SK-N-SH (cell line): ENCODE data around the gene ELFN2. TPM values are rescaled to one million over a fixed set of nuclear protein-coding genes. Genes with fewer than 3 reads are reported as not detected.
A peak's percentile ranks its signal among the peaks of the same experiment; 100 is the strongest.

ENCODE experiments used
- CTCF ChIA-PET: fragments of 300-600, 350-600 bp; formaldehyde crosslinking; extraction: SDS; loops from one replicate; lab custom pipeline; 2021; lab: Yijun Ruan, JAX
- POLR2A ChIA-PET: fragments of 350-600 bp; sonication (Branson Sonifier 250); formaldehyde crosslinking; extraction: SDS; loops from one replicate; lab custom pipeline; 2020; ENCODE audit warnings: antibody characterized with exemption, inconsistent platforms; lab: Yijun Ruan, JAX
- DNase-seq: peaks from one replicate; pipeline ENCODE4 v3.0.0; 2012
- H2AFZ ChIP-seq: fragments of 200-600 bp; sonication (generic); 2 replicates; pipeline ENCODE4 v1.8.1; 2016; ENCODE audit warnings: antibody characterized with exemption, mild to moderate bottlenecking, low read depth
- H3F3A ChIP-seq: fragments of 200-600 bp; sonication (generic); replicated peaks from 2 replicates; pipeline ENCODE3; 2016; ENCODE audit warnings: antibody characterized with exemption, mild to moderate bottlenecking; ENCODE audit not compliant: insufficient read depth
- H3K27ac ChIP-seq, 2 experiments: fragments of 200-500 bp in 1 of 2; fragments of 200-600 bp in 1 of 2; sonication (Bioruptor generic) in 1 of 2; sonication (generic), shearing (Covaris generic) in 1 of 2; 2 replicates each; pipeline versions ENCODE4 v1.5.1 to v1.6.1; 2014 to 2016; ENCODE audit warnings: low read depth in 2 of 2, inconsistent platforms in 1 of 2, low read length in 1 of 2, mild to moderate bottlenecking in 1 of 2, mixed read lengths in 1 of 2
- H3K27me3 ChIP-seq: fragments of 200-600 bp; sonication (generic), shearing (Covaris generic); 2 replicates; pipeline ENCODE4 v1.6.1; 2016; ENCODE audit warnings: mixed run types; ENCODE audit not compliant: insufficient read depth
- H3K36me3 ChIP-seq, 2 experiments: fragments of 200-500 bp in 1 of 2; fragments of 200-600 bp in 1 of 2; sonication (Bioruptor generic) in 1 of 2; sonication (generic) in 1 of 2; replicated peaks in 1 of 2; 2 replicates each; pipeline versions ENCODE3 to v1.5.1; 2014 to 2016; ENCODE audit warnings: low read length in 1 of 2, mild to moderate bottlenecking in 1 of 2; ENCODE audit not compliant: insufficient read depth in 2 of 2, control insufficient read depth in 1 of 2
- H3K4me1 ChIP-seq, 2 experiments: fragments of 200-500 bp in 1 of 2; fragments of 200-600 bp in 1 of 2; sonication (Bioruptor generic) in 1 of 2; sonication (generic), shearing (Covaris generic) in 1 of 2; 2 replicates each; pipeline versions ENCODE4 v1.5.1 to v1.6.1; 2014 to 2016; ENCODE audit warnings: low read depth in 1 of 2, low read length in 1 of 2, mixed run types in 1 of 2; ENCODE audit not compliant: insufficient read depth in 2 of 2, control insufficient read depth in 1 of 2
- H3K4me2 ChIP-seq: fragments of 200-600 bp; sonication (generic), shearing (Covaris generic); 2 replicates; pipeline ENCODE4 v1.6.1; 2017; ENCODE audit warnings: mixed run types
- H3K4me3 ChIP-seq, 2 experiments: fragments of 200-500 bp in 1 of 2; fragments of 200-600 bp in 1 of 2; sonication (Bioruptor generic) in 1 of 2; sonication (generic), shearing (Covaris generic) in 1 of 2; 2 replicates each; pipeline versions ENCODE4 v1.5.1 to v1.8.1; 2014 to 2016; ENCODE audit warnings: low read depth in 2 of 2, inconsistent platforms in 1 of 2, low read length in 1 of 2, mild to moderate bottlenecking in 1 of 2, mixed read lengths in 1 of 2, moderate library complexity in 1 of 2
- H3K79me2 ChIP-seq: fragments of 200-600 bp; sonication (generic); 2 replicates; pipeline ENCODE4 v1.8.1; 2017; ENCODE audit warnings: mild to moderate bottlenecking; ENCODE audit not compliant: insufficient read depth
- H3K9ac ChIP-seq: fragments of 200-600 bp; sonication (generic); 2 replicates; pipeline ENCODE4 v1.6.1; 2017; ENCODE audit warnings: mixed run types
- H3K9me2 ChIP-seq: fragments of 200-600 bp; sonication (generic); 2 replicates; pipeline ENCODE4 v1.6.1; 2017; ENCODE audit warnings: mixed run types
- H3K9me3 ChIP-seq: fragments of 200-600 bp; sonication (generic); 2 replicates; pipeline ENCODE4 v1.6.1; 2017; ENCODE audit warnings: mixed run types, mild to moderate bottlenecking, moderate library complexity
- H4K20me1 ChIP-seq: fragments of 200-600 bp; sonication (generic); 2 replicates; pipeline ENCODE4 v1.6.1; 2017; ENCODE audit warnings: mild to moderate bottlenecking, mixed run types; ENCODE audit not compliant: insufficient read depth
- CHD2 ChIP-seq: fragments of 150-350 bp; IDR thresholded peaks from 2 replicates; pipeline ENCODE4 v1.6.1; 2018; ENCODE audit warnings: low read length; ENCODE audit not compliant: partially characterized antibody
- CTCF ChIP-seq: fragments of 200-600 bp; sonication (generic); IDR thresholded peaks from 2 replicates; pipeline ENCODE4 v1.6.1; 2017; ENCODE audit warnings: antibody characterized with exemption, mild to moderate bottlenecking, moderate library complexity
- EZH2phosphoT487 ChIP-seq: fragments of 200-600 bp; sonication (generic); IDR thresholded peaks from 2 replicates; pipeline ENCODE4 v1.6.1; 2017; ENCODE audit warnings: low read depth, mixed run types, mild to moderate bottlenecking, antibody characterized with exemption, moderate library complexity, borderline replicate concordance
- GABPA ChIP-seq: IDR thresholded peaks from 2 replicates; pipeline ENCODE4 v1.4.0; 2012; ENCODE audit warnings: low read depth, mild to moderate bottlenecking
- GATA2 ChIP-seq: sonication (generic); formaldehyde crosslinking; IDR thresholded peaks from 2 replicates; pipeline ENCODE4 v1.5.0; 2020; ENCODE audit warnings: mild to moderate bottlenecking, missing genetic modification reagents
- JUND ChIP-seq: IDR thresholded peaks from 2 replicates; pipeline ENCODE4 v1.4.0; 2012
- MEF2A ChIP-seq: IDR thresholded peaks from 2 replicates; pipeline ENCODE4 v1.4.0; 2012; ENCODE audit warnings: low read depth, borderline replicate concordance
- MXI1 ChIP-seq: IDR thresholded peaks from 2 replicates; pipeline ENCODE4 v1.6.1; 2012; ENCODE audit warnings: mild to moderate bottlenecking, low read depth, low read length, improper control_type of control experiment
- RAD21 ChIP-seq: IDR thresholded peaks from 2 replicates; pipeline ENCODE4 v1.6.1; 2012; ENCODE audit warnings: mild to moderate bottlenecking, low read length
- REST ChIP-seq: IDR thresholded peaks from 2 replicates; pipeline ENCODE4 v1.6.1; 2012; ENCODE audit warnings: mild to moderate bottlenecking, low read depth, low read length, moderate library complexity
- RFX5 ChIP-seq: IDR thresholded peaks from 2 replicates; pipeline ENCODE4 v1.6.1; 2012; ENCODE audit warnings: mild to moderate bottlenecking, improper control_type of control experiment, low read length
- SMC3 ChIP-seq: IDR thresholded peaks from 2 replicates; pipeline ENCODE4 v1.6.1; 2012; ENCODE audit warnings: low read depth, low read length, improper control_type of control experiment
- USF2 ChIP-seq: fragments of 150-350 bp; IDR thresholded peaks from 2 replicates; pipeline ENCODE4 v1.6.1; 2017; ENCODE audit warnings: antibody characterized with exemption, low read length, low read depth, borderline replicate concordance
- ZBTB33 ChIP-seq: IDR thresholded peaks from 2 replicates; pipeline ENCODE4 v1.4.0; 2012; ENCODE audit warnings: low read depth, borderline replicate concordance
- WGBS: methylation state at CpG from one replicate; pipeline ENCODE4 v1.1.6; 2017; ENCODE audit warnings: low lambda C conversion rate; 5-methylcytosine and 5-hydroxymethylcytosine counted together
- polyA plus RNA-seq, 3 experiments: library from polyadenylated mRNA; depleted of rRNA; stranded (reverse); fragments of >200 nt; gene quantifications; 2 replicates each; pipeline ENCODE4 v1.2.3, GENCODE V29; 2012
- TF ChIP-seq, protein P1 (sequence below): IDR thresholded peaks from 2 replicates; pipeline ENCODE4; 2012
- TF ChIP-seq, protein P2 (sequence below): IDR thresholded peaks from 2 replicates; pipeline ENCODE4 v1.4.0; 2012; ENCODE audit warnings: low read depth

ELFN2 gene
- polyA plus RNA-seq, 1 of the 3 experiments (the other 2 are of a cell fraction), result 2.8 TPM

GRCh38 chr22:37326726-37327125 is 100.6 kb downstream of the ELFN2 start:
- H3K27me3 ChIP-seq, result no peaks in the 10 kb centered on the region
- no peaks in the 10 kb centered on the region for H3K9me3 ChIP-seq
- no peak overlapping the region for H3K4me2 ChIP-seq
- H3F3A ChIP-seq, result peaks cover 34% of the 10 kb centered on the region
- H2AFZ ChIP-seq, result no peak overlapping the region
- TF ChIP-seq CTCF (no peak), MXI1 (no peak), CHD2 (no peak), RAD21 (no peak), USF2 (no peak)
- TF ChIP-seq, protein P1, sequence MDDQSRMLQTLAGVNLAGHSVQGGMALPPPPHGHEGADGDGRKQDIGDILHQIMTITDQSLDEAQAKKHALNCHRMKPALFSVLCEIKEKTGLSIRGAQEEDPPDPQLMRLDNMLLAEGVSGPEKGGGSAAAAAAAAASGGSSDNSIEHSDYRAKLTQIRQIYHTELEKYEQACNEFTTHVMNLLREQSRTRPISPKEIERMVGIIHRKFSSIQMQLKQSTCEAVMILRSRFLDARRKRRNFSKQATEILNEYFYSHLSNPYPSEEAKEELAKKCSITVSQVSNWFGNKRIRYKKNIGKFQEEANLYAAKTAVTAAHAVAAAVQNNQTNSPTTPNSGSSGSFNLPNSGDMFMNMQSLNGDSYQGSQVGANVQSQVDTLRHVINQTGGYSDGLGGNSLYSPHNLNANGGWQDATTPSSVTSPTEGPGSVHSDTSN, result no peak
- TF ChIP-seq, protein P2, sequence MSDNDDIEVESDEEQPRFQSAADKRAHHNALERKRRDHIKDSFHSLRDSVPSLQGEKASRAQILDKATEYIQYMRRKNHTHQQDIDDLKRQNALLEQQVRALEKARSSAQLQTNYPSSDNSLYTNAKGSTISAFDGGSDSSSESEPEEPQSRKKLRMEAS, result no peak
- TF ChIP-seq, all 33 proteins: peak for 0
- Histone ChIP-seq H4K20me1 (no peaks in the 10 kb centered on the region), H3K36me3 (no peaks in the 10 kb centered on the region), H3K27ac (no peak overlapping the region), H3K9ac (no peak overlapping the region), H3K4me3 (no peak overlapping the region), H3K4me1 (peaks cover 4 to 26% of the 10 kb centered on the region in 2 experiments; a peak in 3 of 4 replicates), H3K9me2 (no peaks in the 10 kb centered on the region), H3K79me2 (no peaks in the 10 kb centered on the region)
- ChIA-PET CTCF (no interaction called here), POLR2A (no interaction called here)
- no peak for DNase-seq
- 89% methylated on average over 7 of the region's 7 CpGs for WGBS

DNA sequence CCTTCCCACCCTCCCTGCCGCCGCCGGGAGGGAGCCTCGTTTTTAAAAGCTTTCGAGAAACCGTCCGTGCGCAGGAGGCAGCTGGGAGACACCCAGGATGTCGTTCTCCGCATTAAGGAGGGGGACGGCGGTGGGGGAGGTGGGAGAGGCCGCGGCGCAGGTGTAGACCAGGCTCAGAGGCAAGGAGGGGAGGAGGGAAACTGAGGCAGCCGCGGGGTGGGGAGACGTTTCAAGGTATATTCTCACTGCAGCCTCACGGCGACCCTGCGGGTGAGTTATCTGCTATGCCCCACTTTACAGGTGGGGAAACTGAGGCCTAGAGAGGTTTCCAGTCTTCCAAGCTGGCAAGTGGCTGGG is 102.3 kb downstream of the ELFN2 start:
- Histone ChIP-seq H3K4me1 (peaks cover 0 to 15% of the 10 kb centered on the region in 2 experiments; a peak in 2 of 4 replicates), H3K79me2 (no peaks in the 10 kb centered on the region), H3K27ac (no peak overlapping the region), H3K27me3 (no peaks in the 10 kb centered on the region), H4K20me1 (no peaks in the 10 kb centered on the region), H2AFZ (no peak overlapping the region), H3K9me2 (no peaks in the 10 kb centered on the region), H3K36me3 (no peaks in the 10 kb centered on the region), H3F3A (peaks cover 32% of the 10 kb centered on the region), H3K4me3 (no peak overlapping the region), H3K9ac (no peak overlapping the region), H3K4me2 (peak overlapping the region; percentile 25; the same call in 1 of the 2 replicates), H3K9me3 (no peaks in the 10 kb centered on the region)
- TF ChIP-seq JUND (no peak), SMC3 (no peak), RFX5 (no peak), GABPA (no peak), EZH2phosphoT487 (no peak), MEF2A (no peak), ZBTB33 (no peak), REST (no peak), GATA2 (CRISPR knock-in tag) (no peak)
- ChIA-PET CTCF (interaction anchor here (0.6 to 17.3 kb wide), 8 partner anchors 10 to 148 kb away, joined by 3 to 287 read pairs (median 6); partner anchors contain the start of gene ELFN2), POLR2A (no interaction called here)
- DNase-seq, result no peak
- 47% methylated on average over 18 of the region's 21 CpGs for WGBS
